ENCODE measurements around the gene PCGF3. TPM values are rescaled to one million over a fixed set of nuclear protein-coding genes. Genes with fewer than 3 reads are reported as not detected.

Gene PCGF3
- total RNA-seq, 1 donor from 2014 or later: 58.5 TPM

DNA sequence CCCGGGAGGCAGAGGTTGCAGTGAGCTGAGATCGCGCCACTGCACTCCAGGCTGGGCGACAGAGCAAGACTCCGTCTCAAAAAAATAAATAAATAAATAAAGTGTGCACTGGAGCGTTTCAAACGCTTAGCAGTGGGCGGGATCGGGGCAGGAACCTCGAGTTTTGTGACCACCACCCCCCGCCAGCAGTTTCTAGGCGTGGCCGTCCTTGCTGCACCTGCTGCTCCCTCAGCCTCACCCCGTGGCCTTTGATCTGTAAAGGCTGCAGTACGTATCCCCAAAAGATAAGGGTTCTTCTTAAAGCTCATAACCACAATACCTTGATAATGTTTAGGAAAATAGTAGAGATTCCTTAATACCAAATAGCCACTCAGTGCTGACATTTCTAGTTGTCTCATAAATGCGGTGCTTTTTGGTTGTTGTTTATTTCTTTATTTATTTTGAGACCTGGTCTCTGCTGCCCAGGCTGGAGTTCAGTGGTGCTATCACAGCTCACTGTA, 33.2 kb downstream of the PCGF3 start:
- peaks cover 1% of the 10 kb centered on the region for H3K36me3 ChIP-seq (ENCODE audit: control insufficient read depth, insufficient read depth, low read length)
- H3K27me3 ChIP-seq (ENCODE audit: control insufficient read depth, insufficient read depth, low read length): no peaks in the 10 kb centered on the region
- no peak for DNase-seq (ENCODE audit: low read depth)
- no peak overlapping the region for H3K4me3 ChIP-seq (ENCODE audit: low read depth, low read length)
- TF ChIP-seq, protein P1, sequence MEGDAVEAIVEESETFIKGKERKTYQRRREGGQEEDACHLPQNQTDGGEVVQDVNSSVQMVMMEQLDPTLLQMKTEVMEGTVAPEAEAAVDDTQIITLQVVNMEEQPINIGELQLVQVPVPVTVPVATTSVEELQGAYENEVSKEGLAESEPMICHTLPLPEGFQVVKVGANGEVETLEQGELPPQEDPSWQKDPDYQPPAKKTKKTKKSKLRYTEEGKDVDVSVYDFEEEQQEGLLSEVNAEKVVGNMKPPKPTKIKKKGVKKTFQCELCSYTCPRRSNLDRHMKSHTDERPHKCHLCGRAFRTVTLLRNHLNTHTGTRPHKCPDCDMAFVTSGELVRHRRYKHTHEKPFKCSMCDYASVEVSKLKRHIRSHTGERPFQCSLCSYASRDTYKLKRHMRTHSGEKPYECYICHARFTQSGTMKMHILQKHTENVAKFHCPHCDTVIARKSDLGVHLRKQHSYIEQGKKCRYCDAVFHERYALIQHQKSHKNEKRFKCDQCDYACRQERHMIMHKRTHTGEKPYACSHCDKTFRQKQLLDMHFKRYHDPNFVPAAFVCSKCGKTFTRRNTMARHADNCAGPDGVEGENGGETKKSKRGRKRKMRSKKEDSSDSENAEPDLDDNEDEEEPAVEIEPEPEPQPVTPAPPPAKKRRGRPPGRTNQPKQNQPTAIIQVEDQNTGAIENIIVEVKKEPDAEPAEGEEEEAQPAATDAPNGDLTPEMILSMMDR (IDR thresholded peaks at IDR 0.05; ENCODE audit: insufficient read depth, low read length, poor library complexity, severe bottlenecking): no peak

DNA sequence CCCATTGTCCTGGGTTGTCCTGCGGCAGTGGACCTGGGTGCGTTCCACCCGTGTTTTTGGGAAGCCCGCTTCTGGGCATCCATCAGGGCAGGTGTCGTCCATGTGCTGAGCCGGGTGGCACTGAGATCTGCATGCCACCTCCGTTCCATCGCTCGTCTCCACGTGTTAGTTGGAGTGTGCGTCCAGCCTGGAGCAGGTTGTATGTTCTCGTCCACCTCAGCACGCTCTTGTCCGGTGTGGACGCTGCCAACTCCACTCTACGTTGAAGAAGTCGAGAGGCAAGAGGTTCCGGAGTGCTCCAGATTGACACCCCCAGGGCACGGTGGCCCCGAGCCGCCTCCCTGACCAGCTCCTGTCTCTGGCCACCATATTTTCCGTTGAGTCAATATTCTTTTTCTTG, 33.9 kb downstream of the PCGF3 start:
- TF ChIP-seq, protein P1 (IDR thresholded peaks at IDR 0.05; ENCODE audit: insufficient read depth, low read length, poor library complexity, severe bottlenecking): no peak
- no peak for DNase-seq (ENCODE audit: low read depth)
- peaks cover 1% of the 10 kb centered on the region for H3K36me3 ChIP-seq (ENCODE audit: control insufficient read depth, insufficient read depth, low read length)
- H3K27me3 ChIP-seq (ENCODE audit: control insufficient read depth, insufficient read depth, low read length): no peaks in the 10 kb centered on the region
- no peak overlapping the region for H3K4me3 ChIP-seq (ENCODE audit: low read depth, low read length)

DNA sequence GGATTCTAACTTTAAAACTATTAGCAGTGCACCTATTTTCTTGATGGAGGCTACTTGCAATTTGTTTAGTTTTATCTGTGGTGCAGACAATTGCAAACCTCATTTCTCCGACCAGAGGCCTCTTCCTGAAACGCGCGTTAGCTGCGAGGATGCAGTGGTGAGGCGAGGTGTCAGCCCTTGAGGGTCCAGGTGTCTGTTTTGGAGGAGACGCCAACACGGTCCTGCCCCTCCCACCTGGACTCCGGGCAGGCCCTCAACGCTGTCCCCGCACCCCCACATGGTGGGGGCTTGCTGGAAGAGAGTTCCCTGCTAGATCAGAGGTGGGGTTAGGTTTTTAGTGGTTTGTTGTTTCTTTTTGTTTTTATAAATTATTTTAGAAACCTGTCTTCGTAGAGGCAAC, 34.4 kb downstream of the PCGF3 start:
- Histone ChIP-seq H3K4me3 (ENCODE audit: low read depth, low read length) (no peak overlapping the region), H3K27me3 (ENCODE audit: control insufficient read depth, insufficient read depth, low read length) (no peaks in the 10 kb centered on the region), H3K36me3 (ENCODE audit: control insufficient read depth, insufficient read depth, low read length) (peaks cover 1% of the 10 kb centered on the region)
- TF ChIP-seq, protein P1 (IDR thresholded peaks at IDR 0.05; ENCODE audit: insufficient read depth, low read length, poor library complexity, severe bottlenecking): no peak
- no peak for DNase-seq (ENCODE audit: low read depth)

DNA sequence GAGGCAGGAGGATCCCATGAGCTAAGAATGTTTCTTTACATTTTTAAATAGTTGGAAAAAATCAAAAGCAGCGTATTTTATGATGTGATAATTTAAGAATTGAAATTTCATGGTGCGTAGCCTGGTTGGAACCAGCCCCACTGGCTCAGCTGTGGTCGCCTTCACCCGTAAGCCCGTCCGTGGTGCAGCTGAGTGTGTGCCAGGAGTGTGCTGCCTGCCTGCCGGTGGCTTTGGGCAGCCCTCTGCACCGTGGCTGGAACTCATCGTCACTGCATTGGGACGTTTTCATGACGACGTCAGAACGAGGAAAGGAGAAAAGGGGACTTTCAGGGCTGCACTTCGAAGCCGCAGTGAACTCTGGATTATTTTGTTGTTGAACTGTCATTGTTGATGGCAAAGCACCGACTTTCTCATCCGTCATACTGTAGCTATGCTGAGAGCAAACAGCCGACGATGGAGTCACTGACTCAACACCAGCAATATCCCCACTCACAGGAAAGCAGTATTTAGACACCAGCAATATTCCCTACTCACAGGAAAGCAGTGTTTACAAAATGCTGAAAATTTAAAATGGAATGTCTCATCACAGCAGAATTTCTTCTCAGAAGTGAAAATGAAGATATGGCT, 35.1 kb downstream of the PCGF3 start:
- no peak for DNase-seq (ENCODE audit: low read depth)
- no peaks in the 10 kb centered on the region for H3K27me3 ChIP-seq (ENCODE audit: control insufficient read depth, insufficient read depth, low read length)
- no peak overlapping the region for H3K4me3 ChIP-seq (ENCODE audit: low read depth, low read length)
- TF ChIP-seq, protein P1 (IDR thresholded peaks at IDR 0.05; ENCODE audit: insufficient read depth, low read length, poor library complexity, severe bottlenecking): no peak
- peaks cover 1% of the 10 kb centered on the region for H3K36me3 ChIP-seq (ENCODE audit: control insufficient read depth, insufficient read depth, low read length)

DNA sequence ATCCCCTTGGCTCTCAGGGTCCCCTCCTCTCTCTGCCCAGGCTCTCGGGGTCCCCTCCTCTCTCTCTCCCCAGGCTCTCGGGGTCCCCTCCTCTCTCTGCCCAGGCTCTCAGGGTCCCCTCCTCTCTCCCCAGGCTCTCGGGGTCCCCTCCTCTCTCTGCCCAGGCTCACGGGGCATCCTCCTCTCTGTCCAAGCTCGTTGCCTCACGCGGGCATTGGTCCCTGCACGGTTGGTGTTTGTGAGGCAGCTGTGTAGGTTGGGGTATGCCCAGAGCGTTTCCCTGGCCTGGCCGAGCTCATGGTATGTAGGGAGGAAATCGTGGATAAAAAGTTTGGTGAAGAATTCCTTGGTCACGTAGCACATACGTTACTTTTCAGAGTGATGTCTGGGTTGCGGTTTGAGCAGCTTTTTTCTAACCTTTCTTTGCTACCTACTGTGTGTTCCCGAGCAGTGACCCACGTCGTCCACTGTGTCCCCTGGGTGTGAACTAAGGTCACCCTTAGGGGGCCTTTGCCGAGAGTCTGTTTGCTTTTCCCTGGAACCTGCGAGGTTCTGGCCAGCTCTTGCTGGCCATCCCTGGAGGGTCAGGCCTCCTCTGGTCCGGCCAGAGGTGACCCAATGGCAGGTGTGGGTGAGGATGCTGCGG, 36.6 kb downstream of the PCGF3 start:
- DNase-seq (ENCODE audit: low read depth): no peak
- H3K27me3 ChIP-seq (ENCODE audit: control insufficient read depth, insufficient read depth, low read length): no peaks in the 10 kb centered on the region
- peaks cover 1% of the 10 kb centered on the region for H3K36me3 ChIP-seq (ENCODE audit: control insufficient read depth, insufficient read depth, low read length)
- TF ChIP-seq, protein P1 (IDR thresholded peaks at IDR 0.05; ENCODE audit: insufficient read depth, low read length, poor library complexity, severe bottlenecking): no peak
- no peak overlapping the region for H3K4me3 ChIP-seq (ENCODE audit: low read depth, low read length)

All from kidney epithelial cell (primary cell).